D721Med (cell line): ENCODE results near the gene SCG5.

Experiments used
- DNase-seq: peaks from one replicate; pipeline ENCODE4 v3.0.0; 2011; ENCODE audit warnings: low spot score; ENCODE audit not compliant: insufficient read length
- FAIRE-seq: peaks from 2 replicates; lab custom pipeline; 2011; peaks lifted over from hg19 to GRCh38; lab: Jason Lieb, UNC
- TF ChIP-seq, protein P1 (sequence below): IDR thresholded peaks from 2 replicates; pipeline ENCODE4 v1.5.1; 2012; ENCODE audit warnings: mild to moderate bottlenecking, control low read depth; ENCODE audit not compliant: insufficient read depth; ENCODE audit errors: missing control alignments

Gene SCG5

DNA sequence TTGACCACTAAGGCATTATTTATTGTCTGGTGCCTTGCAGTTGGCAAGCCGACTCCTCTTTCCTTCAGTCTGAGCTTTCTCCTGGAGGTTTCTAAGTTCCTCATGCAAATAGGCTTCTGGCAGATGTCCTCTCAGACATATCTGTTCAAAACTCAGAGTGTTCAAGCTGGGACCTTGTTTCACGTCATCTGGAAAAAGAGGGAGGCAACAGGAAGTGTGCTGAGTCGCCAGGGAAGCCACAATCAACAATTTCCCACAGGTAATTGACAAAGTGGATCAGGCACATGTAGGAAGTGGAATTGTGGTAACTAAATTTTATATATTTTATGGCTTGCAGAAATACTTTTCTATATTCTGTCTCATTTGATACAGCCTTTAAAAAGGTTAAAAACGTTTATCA is 14.6 kb downstream of the SCG5 start:
- DNase-seq (no peak), FAIRE-seq (no peak)
- TF ChIP-seq, protein P1, sequence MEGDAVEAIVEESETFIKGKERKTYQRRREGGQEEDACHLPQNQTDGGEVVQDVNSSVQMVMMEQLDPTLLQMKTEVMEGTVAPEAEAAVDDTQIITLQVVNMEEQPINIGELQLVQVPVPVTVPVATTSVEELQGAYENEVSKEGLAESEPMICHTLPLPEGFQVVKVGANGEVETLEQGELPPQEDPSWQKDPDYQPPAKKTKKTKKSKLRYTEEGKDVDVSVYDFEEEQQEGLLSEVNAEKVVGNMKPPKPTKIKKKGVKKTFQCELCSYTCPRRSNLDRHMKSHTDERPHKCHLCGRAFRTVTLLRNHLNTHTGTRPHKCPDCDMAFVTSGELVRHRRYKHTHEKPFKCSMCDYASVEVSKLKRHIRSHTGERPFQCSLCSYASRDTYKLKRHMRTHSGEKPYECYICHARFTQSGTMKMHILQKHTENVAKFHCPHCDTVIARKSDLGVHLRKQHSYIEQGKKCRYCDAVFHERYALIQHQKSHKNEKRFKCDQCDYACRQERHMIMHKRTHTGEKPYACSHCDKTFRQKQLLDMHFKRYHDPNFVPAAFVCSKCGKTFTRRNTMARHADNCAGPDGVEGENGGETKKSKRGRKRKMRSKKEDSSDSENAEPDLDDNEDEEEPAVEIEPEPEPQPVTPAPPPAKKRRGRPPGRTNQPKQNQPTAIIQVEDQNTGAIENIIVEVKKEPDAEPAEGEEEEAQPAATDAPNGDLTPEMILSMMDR: no peak

DNA sequence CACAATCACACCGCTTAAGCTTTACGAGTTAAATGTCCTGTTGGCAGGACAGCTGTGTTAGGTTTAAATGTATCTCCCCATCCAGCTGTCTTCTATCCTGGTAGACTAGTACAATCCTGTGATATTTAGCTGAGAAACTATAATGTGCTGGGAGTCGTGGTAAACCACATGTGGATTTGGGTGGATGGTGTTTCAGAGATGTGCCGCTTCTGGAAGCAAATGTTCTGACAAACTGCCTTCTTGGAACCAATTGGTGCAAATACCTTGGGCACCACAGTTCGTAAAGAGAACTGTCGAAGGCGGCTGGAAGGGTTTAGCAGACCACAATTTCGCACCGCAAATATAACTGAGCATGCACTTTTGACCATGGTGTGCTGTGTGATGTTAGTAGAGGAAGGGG is 15.0 kb downstream of the SCG5 start:
- FAIRE-seq (no peak), DNase-seq (no peak)
- TF ChIP-seq, protein P1: no peak

DNA sequence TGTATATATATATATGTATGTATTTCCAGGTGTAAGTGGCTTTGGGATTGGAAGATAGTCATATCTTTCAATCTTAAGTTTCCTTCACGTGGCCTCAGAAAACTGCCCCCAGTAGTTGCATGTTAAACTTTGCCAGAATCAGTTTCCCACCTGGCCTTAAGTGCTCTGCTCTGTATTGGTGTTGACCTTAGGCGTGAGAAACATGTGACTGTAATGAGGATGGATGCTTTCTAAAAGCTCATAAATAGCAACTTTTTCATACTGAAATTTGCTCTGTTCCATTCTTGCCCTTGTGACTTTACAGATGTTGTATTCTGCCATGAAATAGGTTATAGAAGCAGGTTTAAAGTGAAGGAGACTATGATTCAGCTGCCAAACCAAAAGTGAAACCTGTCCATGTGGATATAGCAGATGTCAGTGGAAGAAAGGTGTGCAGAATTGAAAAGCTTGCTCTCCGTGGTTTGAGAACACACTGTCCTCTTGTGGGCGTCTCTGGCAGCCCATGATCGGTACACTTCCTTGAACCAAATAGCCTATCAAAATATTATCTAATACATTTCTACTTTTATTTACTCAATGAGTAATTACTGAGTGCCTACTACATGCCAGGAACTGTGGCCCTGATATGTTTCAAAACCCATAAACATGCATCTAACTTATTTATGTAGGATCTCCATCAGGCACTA is 15.8 kb downstream of the SCG5 start:
- TF ChIP-seq, protein P1: no peak
- DNase-seq: no peak
- FAIRE-seq: no peak

DNA sequence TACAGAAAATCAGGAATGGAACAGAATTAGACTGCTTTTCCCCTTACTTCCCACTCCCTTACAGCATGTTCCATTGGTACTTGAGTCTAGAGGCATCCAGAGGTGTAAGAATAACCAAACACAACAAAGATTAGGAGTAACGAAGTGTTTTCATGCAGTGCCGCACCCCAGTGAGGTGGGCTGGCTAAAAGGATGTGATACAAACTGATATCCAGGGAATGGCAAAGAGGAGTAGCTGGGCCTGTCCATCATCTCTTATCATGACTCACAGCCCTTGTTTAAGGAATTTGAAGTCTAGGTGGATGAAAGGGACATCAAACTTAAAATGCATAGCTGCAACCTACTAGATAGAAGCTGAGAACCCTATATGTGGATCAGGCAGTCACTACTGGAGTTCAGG is 16.4 kb downstream of the SCG5 start:
- TF ChIP-seq, protein P1: no peak
- DNase-seq: no peak
- no peak for FAIRE-seq

DNA sequence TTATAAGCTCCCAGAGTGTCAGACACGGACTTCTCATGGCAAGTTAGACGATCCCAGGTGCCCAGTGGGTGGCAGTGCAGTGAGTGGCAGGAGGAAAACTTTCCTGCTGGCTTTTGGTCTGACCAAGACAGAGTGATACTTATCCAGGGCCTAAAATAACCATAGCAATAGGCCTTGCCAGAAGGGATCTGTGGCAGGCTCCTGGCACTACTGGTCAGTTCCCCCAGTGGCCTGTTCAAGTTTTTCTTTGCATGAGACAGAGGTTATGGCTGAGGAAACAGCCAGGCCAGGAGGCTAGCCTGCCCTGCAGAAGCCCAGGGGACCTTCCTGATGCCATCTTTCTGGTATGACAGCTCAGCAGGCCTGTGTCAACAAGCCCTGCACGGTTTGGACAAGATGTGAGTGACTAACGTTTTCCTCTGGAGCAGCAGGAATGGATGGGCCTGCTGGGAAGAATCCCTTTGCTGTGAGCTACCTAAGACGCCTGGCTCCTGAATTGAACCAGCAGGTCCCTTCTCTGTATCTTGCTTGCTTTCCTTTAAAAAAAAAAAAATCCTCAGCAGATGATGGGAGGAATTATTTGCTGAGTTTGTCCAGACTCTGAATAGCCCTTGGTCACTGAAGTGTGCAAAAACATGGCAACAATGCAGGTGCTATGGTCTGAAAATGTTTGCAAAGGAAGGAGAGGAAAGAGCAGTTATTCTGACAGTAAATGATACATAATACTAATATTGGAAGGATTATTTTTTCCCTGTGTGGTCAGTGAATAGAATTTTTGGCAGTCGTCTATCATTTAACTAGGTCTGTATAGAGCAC is 18.0 kb downstream of the SCG5 start:
- DNase-seq (no peak), FAIRE-seq (no peak)
- TF ChIP-seq, protein P1: no peak

DNA sequence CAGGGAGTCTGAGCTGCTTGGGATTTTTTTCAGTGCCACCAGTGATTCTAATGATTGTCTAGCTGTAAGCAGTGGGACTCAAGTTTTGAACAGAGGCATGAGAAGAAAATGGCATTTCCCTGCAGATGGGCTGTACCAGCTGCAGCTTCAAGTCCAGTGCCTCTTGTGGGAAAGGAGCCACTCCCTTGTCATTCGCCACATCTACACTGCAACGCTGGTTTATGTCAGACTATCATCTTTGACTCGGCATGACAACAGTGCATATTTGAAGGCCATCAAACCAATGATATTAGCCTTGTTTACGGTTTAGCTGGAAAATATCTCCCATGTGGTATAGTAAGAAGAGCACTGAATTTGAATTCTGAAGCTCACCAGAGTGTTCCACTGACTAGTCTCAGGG is 22.2 kb downstream of the SCG5 start:
- no peak for FAIRE-seq
- no peak for DNase-seq
- TF ChIP-seq, protein P1: no peak

DNA sequence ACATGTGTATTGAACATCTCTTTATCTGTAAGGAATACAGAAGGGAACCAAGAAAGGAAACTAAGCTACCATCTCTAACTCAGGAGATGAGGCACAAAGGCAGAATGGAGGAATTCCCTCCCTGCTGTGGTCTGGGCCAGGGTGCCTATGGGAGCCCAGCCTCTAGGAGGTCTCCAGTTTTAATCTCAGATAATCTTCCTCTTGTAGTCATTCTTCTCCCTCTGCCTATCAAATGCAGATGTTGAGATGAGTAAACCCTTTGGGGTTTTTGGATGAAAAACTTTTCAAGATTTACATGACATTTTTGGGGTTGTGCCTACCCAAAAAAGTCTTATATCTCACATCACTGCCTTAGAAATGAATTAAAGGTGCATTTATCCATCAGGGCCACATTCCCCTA is 23.3 kb downstream of the SCG5 start:
- no peak for DNase-seq
- TF ChIP-seq, protein P1: no peak
- FAIRE-seq: no peak
